NT2/D1 (cell line): ENCODE data around the gene HES4.

Source experiments
- YY1 ChIP-seq: IDR thresholded peaks from 2 replicates; pipeline ENCODE4 v1.6.1; 2011; ENCODE audit not compliant: insufficient read length, insufficient read depth
- ZNF274 ChIP-seq: IDR thresholded peaks from 2 replicates; pipeline ENCODE4 v1.6.1; 2011; ENCODE audit warnings: mild to moderate bottlenecking, low read depth, low read length

DNA sequence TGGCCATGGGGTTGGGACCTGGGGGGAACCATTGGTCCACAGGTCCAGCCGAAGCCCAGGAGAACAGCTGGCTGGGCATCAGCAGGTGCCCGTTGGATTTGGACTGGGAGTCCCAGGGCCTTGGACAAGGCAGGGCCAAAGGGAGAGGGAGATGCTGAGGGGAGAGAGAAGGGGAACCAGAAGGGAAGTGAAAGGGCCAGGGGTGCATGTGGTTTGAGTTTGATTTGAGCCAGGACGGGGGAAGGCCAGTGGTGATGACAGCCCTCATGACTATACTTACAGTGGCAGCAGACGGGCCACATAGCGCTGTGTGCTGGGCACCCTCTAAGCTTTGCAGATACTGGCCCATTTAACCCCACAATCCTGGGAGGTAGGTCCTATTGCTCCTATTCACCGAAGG, 38.8 kb upstream of the HES4 start:
- TF ChIP-seq YY1: no peak
- TF ChIP-seq ZNF274: no peak
